EH (cell line): ENCODE results near the gene DZANK1.
A peak's percentile ranks its signal among the peaks of the same experiment; 100 is the strongest.
"Not testable (repeated sequence)": the region's sequence is repeated elsewhere in the genome, so short reads cannot be mapped to it uniquely, and the experiment has no call there.

Experiments used
- DNase-seq: peaks from one replicate; pipeline ENCODE4 v3.0.0-alpha.2; 2015; ENCODE audit warnings: low read depth

Gene DZANK1

GRCh38 chr20:18466894-18467730 lies at the start of gene DZANK1, which contains the start of gene POLR3F:
TSS of gene DZANK1 (minus strand) at chr20:18467030. CDS start at chr20:18465358, 1,672 bp downstream.
TSS of gene POLR3F (plus strand) at chr20:18467390. CDS start at chr20:18467507, 117 bp downstream.
- peak; percentile 97 for DNase-seq

GRCh38 chr20:18515973-18516372 lies 49.1 kb upstream of the DZANK1 start:
- no peak for DNase-seq

- DNase-seq: no peak
These were observed 47.3 kb upstream of the DZANK1 start for GRCh38 chr20:18514127-18514526.

GRCh38 chr20:18513208-18513607 lies 46.4 kb upstream of the DZANK1 start:
- no peak for DNase-seq

- DNase-seq: no peak
These were observed 44.7 kb upstream of the DZANK1 start for GRCh38 chr20:18511571-18511970.

GRCh38 chr20:18507218-18508191 lies 40.7 kb upstream of the DZANK1 start, which contains the start of gene SEC23B:
TSS of gene SEC23B (plus strand) at chr20:18507940. CDS start at chr20:18510836, 2,896 bp downstream.
- DNase-seq: peak; percentile 97

GRCh38 chr20:18506744-18507143 lies 39.9 kb upstream of the DZANK1 start:
- no peak for DNase-seq

GRCh38 chr20:18504479-18505060 lies 37.7 kb upstream of the DZANK1 start:
- DNase-seq: peak; percentile 35

GRCh38 chr20:18501672-18502071 lies 34.8 kb upstream of the DZANK1 start:
- not testable (repeated sequence) for DNase-seq

- no peak for DNase-seq
These were observed 30.8 kb upstream of the DZANK1 start for GRCh38 chr20:18497603-18498002.

- DNase-seq: peak; percentile 82
These were observed 30.1 kb upstream of the DZANK1 start, which contains the start of gene RBBP9 for GRCh38 chr20:18496740-18497592. TSS of gene RBBP9 (minus strand) at chr20:18497225. CDS start at chr20:18497167, 58 bp downstream.

- DNase-seq: no peak
These were observed 29.2 kb upstream of the DZANK1 start for GRCh38 chr20:18496042-18496441.

- DNase-seq: no peak
These were observed 21.5 kb upstream of the DZANK1 start for GRCh38 chr20:18488301-18488700.

- DNase-seq: no peak
These were observed 14.8 kb upstream of the DZANK1 start for GRCh38 chr20:18481596-18481995.

- DNase-seq: no peak
These were observed 11.0 kb upstream of the DZANK1 start for GRCh38 chr20:18477821-18478220.

- no peak for DNase-seq
These were observed 10.4 kb upstream of the DZANK1 start for GRCh38 chr20:18477218-18477617.

- DNase-seq: no peak
These were observed 296 bp downstream of the DZANK1 start for GRCh38 chr20:18466574-18466893.

- DNase-seq: no peak
These were observed 1.2 kb downstream of the DZANK1 start for GRCh38 chr20:18465536-18466200.

- DNase-seq: no peak
These were observed 10.2 kb downstream of the DZANK1 start for GRCh38 chr20:18456600-18456999.

GRCh38 chr20:18443886-18444285 lies 22.9 kb downstream of the DZANK1 start:
- DNase-seq: peak; percentile 58

- no peak for DNase-seq
These were observed 26.4 kb downstream of the DZANK1 start for GRCh38 chr20:18440403-18440802.
